HepG2 (cell line): ENCODE measurements around the gene FXN. TPM values are rescaled to one million over a fixed set of nuclear protein-coding genes. Genes with fewer than 3 reads are reported as not detected.

Source experiments
- FOXA1 ChIP-seq, 2 experiments: fragments of 450-650 bp in 1 of 2; sonication (generic) in 1 of 2; formaldehyde crosslinking in 1 of 2; IDR thresholded peaks; 2 replicates each; pipeline versions ENCODE4 v1.4.0 to v1.6.1; 2016 to 2020; ENCODE audit warnings: missing genetic modification reagents in 1 of 2
- PRMT3 ChIP-seq: sonication (generic); formaldehyde crosslinking; IDR thresholded peaks from 2 replicates; pipeline ENCODE4 v1.8.1; 2022; ENCODE audit warnings: low read depth, mild to moderate bottlenecking, moderate library complexity, missing genetic modification reagents, borderline replicate concordance
- RELA ChIP-seq: sonication (generic); formaldehyde crosslinking; IDR thresholded peaks from 2 replicates; pipeline ENCODE4 v1.4.0; 2020; ENCODE audit warnings: missing genetic modification reagents
- REPIN1 ChIP-seq: sonication (generic); formaldehyde crosslinking; IDR thresholded peaks from 2 replicates; pipeline ENCODE4 v1.8.0; 2022; ENCODE audit warnings: missing genetic modification reagents, low read depth, mild to moderate bottlenecking, borderline replicate concordance
- TCF7L2 ChIP-seq: IDR thresholded peaks from 2 replicates; pipeline ENCODE4 v1.6.1; 2011; ENCODE audit warnings: mild to moderate bottlenecking, low read depth, low read length, moderate library complexity
- ZFYVE20 ChIP-seq: sonication (generic); formaldehyde crosslinking; IDR thresholded peaks from 2 replicates; pipeline ENCODE4 v1.8.0; 2023; ENCODE audit warnings: low read depth, mild to moderate bottlenecking, moderate library complexity, missing genetic modification reagents, borderline replicate concordance
- ZNF235 ChIP-seq: sonication (generic); formaldehyde crosslinking; IDR thresholded peaks from 2 replicates; pipeline ENCODE4 v1.8.1; 2023; ENCODE audit warnings: mild to moderate bottlenecking, missing genetic modification reagents, borderline replicate concordance
- ZNF335 ChIP-seq: sonication (generic); formaldehyde crosslinking; IDR thresholded peaks from 2 replicates; pipeline ENCODE4 v1.4.0; 2020; ENCODE audit warnings: missing genetic modification reagents
- ZNF543 ChIP-seq: sonication (generic); formaldehyde crosslinking; IDR thresholded peaks from 2 replicates; pipeline ENCODE4 v1.4.0; 2020; ENCODE audit warnings: mild to moderate bottlenecking, missing genetic modification reagents
- ZNF564 ChIP-seq: sonication (generic); formaldehyde crosslinking; IDR thresholded peaks from 2 replicates; pipeline ENCODE4 v1.8.1; 2023; ENCODE audit warnings: mild to moderate bottlenecking, missing genetic modification reagents
- ZNF75D ChIP-seq: sonication (generic); formaldehyde crosslinking; IDR thresholded peaks from 2 replicates; pipeline ENCODE4 v1.8.1; 2023; ENCODE audit warnings: missing genetic modification reagents, mild to moderate bottlenecking, borderline replicate concordance
- ZNF883 ChIP-seq: sonication (generic); formaldehyde crosslinking; IDR thresholded peaks from 2 replicates; pipeline ENCODE4 v1.5.1; 2020; ENCODE audit warnings: mild to moderate bottlenecking, missing genetic modification reagents; ENCODE audit errors: not compliant biosample characterization
- polyA plus RNA-seq, 8 experiments: library from polyadenylated mRNA; depleted of rRNA in 3 of 8; stranded (reverse) in 7 of 8; unstranded in 1 of 8; fragments of >200 nt; fragmentation: Illumina TruSeq in 4 of 8; extraction: Trizol in 4 of 8; gene quantifications; 2 replicates each; pipeline versions ENCODE4 v1.2.1 to v1.2.3, GENCODE V29; 2011 to 2016; ENCODE audit warnings: low read depth in 4 of 8, missing spikeins in 1 of 8, mixed read lengths in 1 of 8; ENCODE audit not compliant: insufficient read depth in 1 of 8
- total RNA-seq, 5 experiments: library from RNA; depleted of rRNA; stranded (reverse); fragments of >200 nt; fragmentation: Illumina TruSeq; extraction: Trizol; gene quantifications; 2 replicates each; pipeline ENCODE4 v1.2.3, GENCODE V29; 2016; ENCODE audit warnings: low read depth in 1 of 5
- TF ChIP-seq, protein P1 (sequence below): IDR thresholded peaks from 2 replicates; pipeline ENCODE4 v1.6.1; 2016; ENCODE audit warnings: missing compliant biosample characterization, missing genetic modification reagents, borderline replicate concordance
- TF ChIP-seq, protein P2 (sequence below): IDR thresholded peaks from 2 replicates; pipeline ENCODE4 v1.6.1; 2016; ENCODE audit warnings: control low read depth
- TF ChIP-seq, protein P3 (sequence below): sonication (generic); formaldehyde crosslinking; IDR thresholded peaks from 2 replicates; pipeline ENCODE4 v1.4.0; 2020; ENCODE audit warnings: missing genetic modification reagents
- TF ChIP-seq, protein P4 (sequence below), 2 experiments: sonication (generic) in 1 of 2; formaldehyde crosslinking in 1 of 2; IDR thresholded peaks; 2 replicates each; pipeline versions ENCODE4 v1.4.0 to v1.6.1; 2016 to 2020; ENCODE audit warnings: borderline replicate concordance in 1 of 2, low read depth in 1 of 2, mild to moderate bottlenecking in 1 of 2, missing genetic modification reagents in 1 of 2
- TF ChIP-seq, protein P5 (sequence below): IDR thresholded peaks from 2 replicates; pipeline ENCODE4 v1.6.1; 2016

FXN gene
- total and polyA plus RNA-seq, 2 of the 13 experiments (the other 11 are each of a cell fraction or from before 2014, with no cell fraction given) = 24.1 to 26.0 TPM

DNA sequence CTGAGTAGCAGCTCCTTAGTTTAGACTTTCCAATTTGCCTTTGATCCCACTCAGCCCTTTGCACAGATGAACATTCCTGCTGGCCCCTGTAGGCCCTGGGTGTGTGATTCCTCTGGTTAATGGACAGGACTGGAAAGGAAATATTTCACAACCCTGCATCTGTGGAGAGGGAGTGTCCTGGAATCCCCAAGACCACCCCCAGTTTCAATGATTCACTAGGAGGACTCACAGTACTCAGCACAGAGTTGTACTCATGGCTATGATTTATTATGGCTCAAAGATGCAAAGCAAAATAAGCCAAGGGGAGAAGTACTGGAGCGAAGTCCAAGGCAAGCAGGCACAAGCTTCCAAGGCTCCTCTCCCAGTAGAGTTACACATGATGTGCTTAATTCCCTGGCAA, 96.1 kb downstream of the FXN start (continued):
- TF ChIP-seq ZNF335 (CRISPR knock-in tag) = no peak
- TF ChIP-seq, protein P1, sequence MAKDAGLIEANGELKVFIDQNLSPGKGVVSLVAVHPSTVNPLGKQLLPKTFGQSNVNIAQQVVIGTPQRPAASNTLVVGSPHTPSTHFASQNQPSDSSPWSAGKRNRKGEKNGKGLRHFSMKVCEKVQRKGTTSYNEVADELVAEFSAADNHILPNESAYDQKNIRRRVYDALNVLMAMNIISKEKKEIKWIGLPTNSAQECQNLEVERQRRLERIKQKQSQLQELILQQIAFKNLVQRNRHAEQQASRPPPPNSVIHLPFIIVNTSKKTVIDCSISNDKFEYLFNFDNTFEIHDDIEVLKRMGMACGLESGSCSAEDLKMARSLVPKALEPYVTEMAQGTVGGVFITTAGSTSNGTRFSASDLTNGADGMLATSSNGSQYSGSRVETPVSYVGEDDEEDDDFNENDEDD (CRISPR knock-in tag) = peak; percentile 27; the same call in 1 of the 2 replicates
- TF ChIP-seq, protein P2, sequence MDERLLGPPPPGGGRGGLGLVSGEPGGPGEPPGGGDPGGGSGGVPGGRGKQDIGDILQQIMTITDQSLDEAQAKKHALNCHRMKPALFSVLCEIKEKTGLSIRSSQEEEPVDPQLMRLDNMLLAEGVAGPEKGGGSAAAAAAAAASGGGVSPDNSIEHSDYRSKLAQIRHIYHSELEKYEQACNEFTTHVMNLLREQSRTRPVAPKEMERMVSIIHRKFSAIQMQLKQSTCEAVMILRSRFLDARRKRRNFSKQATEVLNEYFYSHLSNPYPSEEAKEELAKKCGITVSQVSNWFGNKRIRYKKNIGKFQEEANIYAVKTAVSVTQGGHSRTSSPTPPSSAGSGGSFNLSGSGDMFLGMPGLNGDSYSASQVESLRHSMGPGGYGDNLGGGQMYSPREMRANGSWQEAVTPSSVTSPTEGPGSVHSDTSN (CRISPR knock-in tag) = no peak
- TF ChIP-seq, protein P3, sequence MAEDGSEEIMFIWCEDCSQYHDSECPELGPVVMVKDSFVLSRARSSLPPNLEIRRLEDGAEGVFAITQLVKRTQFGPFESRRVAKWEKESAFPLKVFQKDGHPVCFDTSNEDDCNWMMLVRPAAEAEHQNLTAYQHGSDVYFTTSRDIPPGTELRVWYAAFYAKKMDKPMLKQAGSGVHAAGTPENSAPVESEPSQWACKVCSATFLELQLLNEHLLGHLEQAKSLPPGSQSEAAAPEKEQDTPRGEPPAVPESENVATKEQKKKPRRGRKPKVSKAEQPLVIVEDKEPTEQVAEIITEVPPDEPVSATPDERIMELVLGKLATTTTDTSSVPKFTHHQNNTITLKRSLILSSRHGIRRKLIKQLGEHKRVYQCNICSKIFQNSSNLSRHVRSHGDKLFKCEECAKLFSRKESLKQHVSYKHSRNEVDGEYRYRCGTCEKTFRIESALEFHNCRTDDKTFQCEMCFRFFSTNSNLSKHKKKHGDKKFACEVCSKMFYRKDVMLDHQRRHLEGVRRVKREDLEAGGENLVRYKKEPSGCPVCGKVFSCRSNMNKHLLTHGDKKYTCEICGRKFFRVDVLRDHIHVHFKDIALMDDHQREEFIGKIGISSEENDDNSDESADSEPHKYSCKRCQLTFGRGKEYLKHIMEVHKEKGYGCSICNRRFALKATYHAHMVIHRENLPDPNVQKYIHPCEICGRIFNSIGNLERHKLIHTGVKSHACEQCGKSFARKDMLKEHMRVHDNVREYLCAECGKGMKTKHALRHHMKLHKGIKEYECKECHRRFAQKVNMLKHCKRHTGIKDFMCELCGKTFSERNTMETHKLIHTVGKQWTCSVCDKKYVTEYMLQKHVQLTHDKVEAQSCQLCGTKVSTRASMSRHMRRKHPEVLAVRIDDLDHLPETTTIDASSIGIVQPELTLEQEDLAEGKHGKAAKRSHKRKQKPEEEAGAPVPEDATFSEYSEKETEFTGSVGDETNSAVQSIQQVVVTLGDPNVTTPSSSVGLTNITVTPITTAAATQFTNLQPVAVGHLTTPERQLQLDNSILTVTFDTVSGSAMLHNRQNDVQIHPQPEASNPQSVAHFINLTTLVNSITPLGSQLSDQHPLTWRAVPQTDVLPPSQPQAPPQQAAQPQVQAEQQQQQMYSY (CRISPR knock-in tag) = no peak
- no peak for TF ChIP-seq ZNF75D
- TF ChIP-seq, protein P4, sequence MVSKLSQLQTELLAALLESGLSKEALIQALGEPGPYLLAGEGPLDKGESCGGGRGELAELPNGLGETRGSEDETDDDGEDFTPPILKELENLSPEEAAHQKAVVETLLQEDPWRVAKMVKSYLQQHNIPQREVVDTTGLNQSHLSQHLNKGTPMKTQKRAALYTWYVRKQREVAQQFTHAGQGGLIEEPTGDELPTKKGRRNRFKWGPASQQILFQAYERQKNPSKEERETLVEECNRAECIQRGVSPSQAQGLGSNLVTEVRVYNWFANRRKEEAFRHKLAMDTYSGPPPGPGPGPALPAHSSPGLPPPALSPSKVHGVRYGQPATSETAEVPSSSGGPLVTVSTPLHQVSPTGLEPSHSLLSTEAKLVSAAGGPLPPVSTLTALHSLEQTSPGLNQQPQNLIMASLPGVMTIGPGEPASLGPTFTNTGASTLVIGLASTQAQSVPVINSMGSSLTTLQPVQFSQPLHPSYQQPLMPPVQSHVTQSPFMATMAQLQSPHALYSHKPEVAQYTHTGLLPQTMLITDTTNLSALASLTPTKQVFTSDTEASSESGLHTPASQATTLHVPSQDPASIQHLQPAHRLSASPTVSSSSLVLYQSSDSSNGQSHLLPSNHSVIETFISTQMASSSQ (IDR thresholded peaks at IDR 0.05; ENCODE audit: low read depth) = 0 out of 2 replicates have a peak, but pooled peaks have one; percentile 17
- TF ChIP-seq, protein P4 (CRISPR knock-in tag; IDR thresholded peaks at IDR 0.05; ENCODE audit: borderline replicate concordance) = no peak
- TF ChIP-seq ZNF564 = no peak
- TF ChIP-seq ZNF883 (CRISPR knock-in tag) = no peak
- 0 out of 2 replicates have a peak, but pooled peaks have one; percentile 3 for TF ChIP-seq REPIN1 (CRISPR knock-in tag)
- no peak for TF ChIP-seq RELA (CRISPR knock-in tag)
- TF ChIP-seq PRMT3 (CRISPR knock-in tag) = no peak
- no peak for TF ChIP-seq ZNF235 (CRISPR knock-in tag)
- TF ChIP-seq, protein P5, sequence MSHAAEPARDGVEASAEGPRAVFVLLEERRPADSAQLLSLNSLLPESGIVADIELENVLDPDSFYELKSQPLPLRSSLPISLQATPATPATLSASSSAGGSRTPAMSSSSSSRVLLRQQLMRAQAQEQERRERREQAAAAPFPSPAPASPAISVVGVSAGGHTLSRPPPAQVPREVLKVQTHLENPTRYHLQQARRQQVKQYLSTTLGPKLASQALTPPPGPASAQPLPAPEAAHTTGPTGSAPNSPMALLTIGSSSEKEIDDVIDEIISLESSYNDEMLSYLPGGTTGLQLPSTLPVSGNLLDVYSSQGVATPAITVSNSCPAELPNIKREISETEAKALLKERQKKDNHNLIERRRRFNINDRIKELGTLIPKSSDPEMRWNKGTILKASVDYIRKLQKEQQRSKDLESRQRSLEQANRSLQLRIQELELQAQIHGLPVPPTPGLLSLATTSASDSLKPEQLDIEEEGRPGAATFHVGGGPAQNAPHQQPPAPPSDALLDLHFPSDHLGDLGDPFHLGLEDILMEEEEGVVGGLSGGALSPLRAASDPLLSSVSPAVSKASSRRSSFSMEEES (CRISPR knock-in tag) = 0 out of 2 replicates have a peak, but pooled peaks have one; percentile 29
- TF ChIP-seq FOXA1 (IDR thresholded peaks at IDR 0.05) = no peak
- TF ChIP-seq FOXA1 (CRISPR knock-in tag; IDR thresholded peaks at IDR 0.05) = no peak
- no peak for TF ChIP-seq TCF7L2
- TF ChIP-seq ZFYVE20 (CRISPR knock-in tag) = no peak
- TF ChIP-seq ZNF543 = no peak
